Stimulated activated CD4-positive, alpha-beta T cell treated with anti-CD3 and anti-CD28 coated beads, Interleukin-12 subunit alpha, Interleukin-12 subunit beta, amount 100 ng/mL, for 24 hours (primary cell): ENCODE results near the gene EIF4EBP2.

Source experiments
- DNase-seq, 2 experiments: peaks; one replicate each; pipeline ENCODE4 v3.0.0-alpha.2; 2020; ENCODE audit warnings: low read depth in 2 of 2

The EIF4EBP2 gene

DNA sequence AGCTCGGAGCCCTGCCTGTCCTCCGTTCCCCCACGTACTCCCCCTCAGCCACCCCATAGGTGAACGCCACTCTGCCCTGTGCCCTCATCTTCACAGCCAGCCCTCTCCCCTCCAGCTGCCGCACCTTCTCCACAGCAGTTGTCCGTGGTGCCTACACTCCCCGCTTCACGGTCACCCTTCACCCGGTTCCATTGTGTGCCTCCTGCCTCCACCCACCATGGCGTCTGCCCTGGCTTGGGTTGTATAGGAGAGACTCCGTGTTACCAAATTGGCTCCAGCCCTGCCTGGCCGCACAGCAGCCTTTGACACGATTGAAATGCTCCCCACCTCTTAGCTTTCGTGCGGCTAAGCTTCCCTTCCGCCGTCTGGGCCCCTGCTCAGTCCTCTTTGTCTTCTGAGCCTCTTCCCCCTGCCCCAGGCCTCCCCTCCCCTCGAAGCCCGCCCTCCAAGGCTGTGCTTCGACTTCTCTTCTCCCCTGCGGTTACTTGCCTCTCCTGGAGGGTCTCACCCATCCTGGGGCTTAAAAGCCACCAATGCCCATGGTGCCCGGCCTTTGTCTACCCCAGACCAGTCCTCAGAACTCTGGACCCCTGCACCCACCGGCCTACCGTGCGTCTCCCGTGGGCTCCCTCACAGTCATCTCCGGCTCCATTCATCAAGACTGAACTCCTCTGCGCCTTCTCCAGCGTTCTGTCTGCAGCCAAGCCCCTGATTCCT lies 56.0 kb downstream of the EIF4EBP2 start:
- DNase-seq = no peak

DNA sequence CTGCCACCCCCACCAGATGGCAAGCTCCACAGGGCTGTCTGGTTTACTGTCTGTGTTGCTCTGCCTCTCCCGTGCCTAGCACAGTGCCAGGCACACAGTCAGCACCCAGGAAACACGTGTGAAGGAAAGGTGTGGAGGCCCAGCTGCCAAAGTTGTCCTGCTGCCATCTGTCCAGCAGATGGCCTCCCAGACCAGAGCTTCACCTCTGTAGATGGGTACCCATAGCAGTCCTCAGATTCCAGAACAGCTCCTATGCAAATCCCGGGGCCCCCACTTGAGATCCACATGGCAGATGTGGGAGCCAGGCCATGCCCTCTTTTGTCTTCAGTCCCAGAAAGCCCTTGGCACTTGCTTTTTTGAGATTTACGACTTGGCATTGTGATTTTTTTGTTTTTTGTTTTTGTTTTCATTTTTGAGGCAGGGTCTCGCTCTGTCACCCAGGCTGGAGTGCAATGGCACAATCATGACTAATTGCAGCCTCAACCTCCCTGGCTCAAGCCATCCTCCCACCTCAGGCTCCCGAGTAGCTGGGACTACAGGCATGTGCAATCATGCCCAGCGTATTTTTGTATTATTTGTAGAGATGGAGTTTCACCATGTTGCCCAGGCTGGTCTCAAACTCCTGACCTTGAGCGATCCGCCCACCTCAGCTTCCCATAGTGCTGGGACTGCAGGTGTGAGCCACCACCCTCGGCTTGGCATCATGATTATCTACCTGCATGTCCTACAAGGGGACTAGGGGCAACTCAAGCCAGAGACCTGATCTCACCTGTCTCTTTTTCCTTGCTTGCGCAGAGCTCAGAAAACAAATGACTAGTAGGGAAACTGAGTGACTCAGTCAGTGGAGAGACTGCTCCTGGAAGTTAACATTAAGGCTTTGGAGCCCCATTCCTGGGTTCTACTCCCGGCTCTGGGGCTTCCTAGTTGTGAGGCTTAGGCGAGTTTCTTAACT lies 57.7 kb downstream of the EIF4EBP2 start:
- peak in 1 of 2 experiments; percentile 38 for DNase-seq

DNA sequence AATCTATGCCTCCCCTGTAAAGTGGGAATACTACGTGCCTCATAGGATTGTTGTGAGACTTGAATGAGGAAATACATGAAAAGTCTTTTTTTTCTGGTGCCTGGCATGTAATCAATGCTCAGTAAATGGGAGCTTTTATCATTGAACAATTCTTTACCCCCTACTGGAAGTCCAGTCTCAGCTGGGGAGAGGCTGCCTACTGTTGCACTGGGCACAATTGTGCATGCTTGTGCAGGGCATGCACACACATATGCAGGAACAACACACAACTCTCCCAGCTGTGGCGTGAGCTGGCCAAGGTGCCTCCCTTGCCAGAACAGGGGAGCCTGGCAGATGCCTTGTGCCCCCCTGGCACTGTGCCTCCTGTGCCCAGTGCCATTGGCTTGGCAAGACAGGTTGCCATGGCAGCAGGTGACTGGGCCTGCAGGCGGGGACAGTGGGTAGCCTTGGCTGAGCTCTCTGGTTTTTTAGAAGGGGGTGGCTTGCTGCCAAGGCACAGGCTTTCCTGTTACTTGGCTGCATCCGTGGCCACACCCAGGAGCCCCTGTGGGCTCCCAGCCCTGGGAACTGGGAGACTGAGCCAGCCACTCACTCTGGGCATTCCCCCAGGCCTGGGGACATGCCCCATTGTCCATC lies 58.5 kb downstream of the EIF4EBP2 start:
- no peak for DNase-seq

DNA sequence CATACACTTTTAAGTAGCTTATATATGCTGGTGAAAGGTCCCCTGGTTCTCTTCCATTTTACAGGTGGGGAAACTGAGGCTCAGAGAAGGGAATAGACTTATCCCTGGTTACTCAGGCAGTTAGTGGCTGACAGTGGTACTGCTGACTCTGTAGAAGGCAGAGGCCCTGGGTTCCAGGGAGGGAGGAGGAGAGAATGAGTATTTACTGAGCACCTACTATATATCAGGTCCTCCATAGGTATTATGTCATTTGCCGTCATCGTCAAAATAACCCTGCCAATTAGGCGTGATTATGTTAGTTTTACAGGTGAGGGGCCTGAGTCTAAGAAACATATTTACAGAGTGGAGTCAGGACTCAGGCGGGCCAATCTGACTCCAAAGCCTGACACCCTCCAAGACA lies 61.3 kb downstream of the EIF4EBP2 start:
- no peak for DNase-seq

DNA sequence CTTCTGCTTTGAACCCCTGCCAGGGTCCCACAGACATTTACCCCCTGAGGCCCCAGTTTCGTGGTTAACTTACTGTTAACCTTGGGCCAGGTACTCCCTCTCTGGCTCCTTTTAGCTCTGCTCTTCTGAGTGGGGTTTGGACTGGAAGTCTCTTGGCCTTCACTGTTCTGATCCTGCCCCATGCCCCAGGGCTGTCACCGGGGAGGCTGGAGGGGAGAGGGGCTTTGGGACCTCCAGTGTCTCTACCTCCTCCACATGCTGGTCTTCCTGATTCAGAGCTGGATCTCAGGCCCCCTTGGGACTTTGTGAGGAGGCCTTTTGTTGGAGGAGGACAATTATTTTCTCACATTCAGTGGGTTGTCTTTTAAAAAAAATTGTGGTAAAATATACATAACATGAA lies 61.9 kb downstream of the EIF4EBP2 start:
- no peak for DNase-seq

DNA sequence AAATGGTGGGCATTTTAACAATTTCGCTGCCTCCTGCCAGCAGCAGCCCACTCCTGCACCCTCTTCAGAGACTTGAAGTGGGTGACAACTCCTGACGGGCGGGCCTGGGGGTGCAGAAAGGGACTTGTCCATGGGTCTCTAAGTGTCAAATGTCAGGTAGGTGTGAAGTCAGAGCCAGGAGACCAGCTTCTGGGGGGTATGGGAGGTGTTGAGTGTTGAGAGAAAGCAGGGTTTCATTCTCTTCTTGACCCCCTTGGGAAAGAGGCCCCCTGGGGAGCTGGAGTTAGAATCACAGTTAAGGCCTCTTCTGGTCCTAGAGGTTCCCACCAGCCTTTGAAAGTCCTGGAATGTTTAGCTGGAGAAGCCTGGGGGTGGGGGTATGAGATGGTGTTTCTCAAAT lies 63.0 kb downstream of the EIF4EBP2 start:
- no peak for DNase-seq

DNA sequence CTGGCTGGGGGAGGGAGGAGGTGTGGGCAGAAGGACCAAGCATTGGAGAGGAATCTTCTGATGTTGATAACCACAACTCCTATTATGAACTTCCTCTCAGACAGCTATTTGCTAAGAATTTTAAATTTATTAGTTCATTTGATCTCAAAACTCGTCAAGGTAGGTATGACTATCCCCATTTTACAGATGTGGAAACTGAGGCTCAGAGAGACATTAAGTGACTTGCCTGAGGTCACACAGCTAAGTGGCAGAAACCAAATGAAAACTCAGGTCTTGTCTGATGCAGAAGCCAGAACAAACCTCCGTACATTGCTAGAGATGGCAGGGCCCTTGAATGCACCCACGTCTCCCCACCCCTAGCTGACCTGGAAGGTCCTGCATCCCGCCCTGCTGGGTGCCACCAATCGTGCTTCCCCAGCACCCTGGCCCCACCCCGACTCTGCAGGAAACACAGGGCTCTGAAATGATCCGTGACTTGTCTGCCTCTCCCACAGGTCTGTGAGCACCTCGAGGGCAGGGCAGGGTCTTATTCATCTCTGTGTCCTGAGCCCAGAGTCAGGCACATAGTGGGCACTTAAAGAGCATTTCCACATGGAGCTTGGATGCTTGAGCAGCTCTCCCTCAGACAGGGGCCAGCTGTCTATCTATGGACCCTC lies 69.0 kb downstream of the EIF4EBP2 start:
- no peak for DNase-seq

DNA sequence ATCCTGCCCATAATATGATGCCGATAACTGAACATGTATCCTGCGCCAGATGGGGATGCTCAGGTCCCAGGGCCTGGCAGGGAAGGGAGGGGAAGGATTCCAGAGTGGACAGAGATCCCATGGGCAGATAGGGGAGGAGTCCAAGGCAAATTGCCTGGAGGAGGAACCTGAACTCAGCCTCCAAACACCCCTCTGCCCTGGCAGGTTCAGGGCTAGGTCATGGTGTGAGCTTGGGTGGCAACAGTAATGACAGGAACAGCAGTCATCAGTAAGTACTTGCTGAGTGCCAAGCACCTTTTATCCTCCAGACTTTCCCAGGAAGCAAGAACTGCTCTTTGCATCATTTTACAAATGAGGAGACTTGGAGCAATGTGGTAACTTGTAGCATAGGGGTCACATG lies 70.8 kb downstream of the EIF4EBP2 start:
- no peak for DNase-seq

DNA sequence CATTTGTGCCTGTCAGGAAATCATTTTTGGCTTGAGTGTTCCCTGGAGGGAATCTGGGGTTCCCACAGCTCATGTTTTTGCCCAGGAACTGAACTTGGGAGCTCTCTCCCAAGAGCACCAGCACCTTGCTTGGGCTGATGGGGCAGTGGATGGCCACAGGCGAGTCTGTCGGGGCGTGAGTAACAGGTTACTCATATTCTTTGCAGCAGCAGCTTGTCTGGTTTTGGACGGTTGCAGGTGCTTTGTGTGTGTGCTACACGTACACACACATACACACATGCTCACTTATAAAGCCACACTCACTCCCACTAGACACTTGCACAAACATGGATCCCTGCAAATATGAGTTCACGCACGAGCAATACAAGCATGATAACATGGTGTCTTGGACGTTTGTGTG lies 71.7 kb downstream of the EIF4EBP2 start:
- no peak for DNase-seq

DNA sequence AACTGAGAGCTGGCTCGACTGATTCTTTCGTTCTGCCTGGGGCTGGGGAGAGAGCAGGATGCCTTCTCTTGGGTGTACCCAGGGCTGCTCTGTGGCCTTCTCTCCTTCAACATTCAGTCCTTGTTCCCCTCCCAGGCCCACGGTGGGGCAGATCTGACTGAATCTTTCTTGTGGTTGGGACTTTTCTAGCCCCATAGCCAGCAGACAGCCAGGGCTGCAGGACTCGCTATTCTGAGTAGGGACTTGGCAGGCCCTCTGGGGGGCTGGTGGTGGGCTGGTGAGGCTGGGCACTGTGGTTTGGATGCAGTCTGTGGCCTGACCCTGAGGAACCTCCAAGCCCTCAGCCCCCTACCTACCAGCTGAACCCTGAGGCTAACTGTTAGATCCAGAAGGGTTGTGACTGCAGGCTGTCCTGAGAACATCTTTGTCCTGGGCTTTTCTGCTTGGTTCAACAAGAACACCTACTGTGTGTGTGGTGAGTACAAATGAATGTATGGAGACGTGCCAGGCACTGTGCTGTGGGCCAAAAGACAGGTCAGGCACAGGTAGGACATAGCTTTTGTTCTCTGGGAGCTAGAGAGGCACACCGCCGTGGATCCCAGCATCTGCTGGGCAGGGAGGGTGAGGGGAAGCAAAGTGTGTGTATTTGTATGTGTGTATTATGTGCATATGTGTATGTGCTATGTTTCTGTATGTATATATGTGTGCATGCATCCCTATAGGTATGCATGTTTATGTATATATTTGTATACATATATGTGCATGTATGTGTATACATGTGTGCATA lies 72.5 kb downstream of the EIF4EBP2 start:
- DNase-seq = no peak

DNA sequence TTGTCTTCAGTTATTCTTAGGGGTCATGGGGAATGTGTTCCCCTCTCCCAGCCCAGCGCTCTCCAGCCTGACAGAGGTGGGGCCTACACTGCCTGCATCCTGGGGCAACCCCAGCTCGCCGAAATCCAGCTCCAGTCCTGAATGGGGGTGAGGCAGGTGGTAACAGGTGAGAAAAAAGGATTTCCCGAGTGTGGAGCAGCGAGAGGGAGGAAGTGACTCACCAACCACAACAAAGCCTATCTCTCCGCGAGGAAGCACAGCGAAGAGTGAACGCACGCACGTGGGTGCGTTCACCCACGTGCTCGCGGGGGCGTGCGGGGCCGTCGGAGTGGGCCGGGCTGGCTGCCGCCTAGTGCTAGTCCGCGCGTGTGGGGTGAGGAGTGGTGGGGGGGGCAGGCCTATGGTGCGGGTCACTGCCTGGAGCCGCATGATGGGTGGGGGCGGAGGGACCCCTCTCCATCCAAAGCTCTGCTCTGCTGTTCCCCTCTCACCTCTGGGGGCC lies 73.8 kb downstream of the EIF4EBP2 start:
- DNase-seq = peak; percentile 61 to 68
